ENCODE data around the gene GAL.

The GAL gene

DNA sequence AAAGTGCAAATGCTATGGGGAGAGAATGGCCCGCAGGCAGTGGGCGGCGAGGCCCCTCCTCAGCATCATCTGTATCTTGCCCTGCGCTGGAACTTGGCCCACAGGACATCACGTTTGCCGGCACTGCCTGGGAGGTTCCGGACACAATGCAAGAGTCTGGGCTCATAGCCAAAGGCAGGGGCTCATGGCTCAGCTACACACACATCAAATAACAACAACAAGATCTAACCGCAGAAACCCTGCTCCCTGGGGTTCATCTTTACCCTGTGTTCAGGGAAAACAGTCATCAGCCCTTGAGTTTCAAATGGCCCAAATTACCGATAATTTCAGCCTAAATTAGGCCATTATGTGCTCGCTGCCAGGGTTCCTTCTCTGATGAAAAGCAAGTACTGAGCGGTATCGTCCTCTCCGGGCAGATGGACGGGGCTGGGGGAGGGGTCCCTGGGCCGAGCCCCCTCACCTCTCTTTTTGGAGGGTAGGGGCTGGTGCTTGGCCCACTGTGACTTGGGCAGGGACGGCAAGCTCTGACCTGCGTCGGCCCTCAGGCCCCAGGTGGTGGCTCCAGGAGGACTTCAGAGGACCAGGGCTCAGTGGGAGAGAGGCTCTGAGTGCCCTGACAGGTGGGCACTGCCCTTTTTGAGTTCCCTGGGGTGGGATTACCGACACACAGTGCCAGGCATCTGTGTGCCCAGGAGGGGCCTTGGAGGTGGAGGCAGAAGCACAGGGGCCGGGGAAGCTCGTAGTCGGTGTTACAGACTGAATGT lies 25.0 kb upstream of the GAL start:
- DNase-seq = peak; percentile 98

GRCh38 chr11:68660066-68660810 lies 24.1 kb upstream of the GAL start:
- DNase-seq = no peak

- no peak for DNase-seq
Measured at GRCh38 chr11:68661014-68661413, 23.3 kb upstream of the GAL start.

GRCh38 chr11:68661697-68662603 lies 22.4 kb upstream of the GAL start:
- no peak for DNase-seq

- DNase-seq = no peak
Measured at GRCh38 chr11:68663482-68664010, 20.8 kb upstream of the GAL start.

GRCh38 chr11:68664141-68664540 lies 20.2 kb upstream of the GAL start:
- no peak for DNase-seq

GRCh38 chr11:68664906-68665305 lies 19.4 kb upstream of the GAL start:
- no peak for DNase-seq

- DNase-seq = no peak
Measured at GRCh38 chr11:68665436-68665835, 18.9 kb upstream of the GAL start.

GRCh38 chr11:68666849-68667248 lies 17.5 kb upstream of the GAL start:
- DNase-seq = no peak

DNA sequence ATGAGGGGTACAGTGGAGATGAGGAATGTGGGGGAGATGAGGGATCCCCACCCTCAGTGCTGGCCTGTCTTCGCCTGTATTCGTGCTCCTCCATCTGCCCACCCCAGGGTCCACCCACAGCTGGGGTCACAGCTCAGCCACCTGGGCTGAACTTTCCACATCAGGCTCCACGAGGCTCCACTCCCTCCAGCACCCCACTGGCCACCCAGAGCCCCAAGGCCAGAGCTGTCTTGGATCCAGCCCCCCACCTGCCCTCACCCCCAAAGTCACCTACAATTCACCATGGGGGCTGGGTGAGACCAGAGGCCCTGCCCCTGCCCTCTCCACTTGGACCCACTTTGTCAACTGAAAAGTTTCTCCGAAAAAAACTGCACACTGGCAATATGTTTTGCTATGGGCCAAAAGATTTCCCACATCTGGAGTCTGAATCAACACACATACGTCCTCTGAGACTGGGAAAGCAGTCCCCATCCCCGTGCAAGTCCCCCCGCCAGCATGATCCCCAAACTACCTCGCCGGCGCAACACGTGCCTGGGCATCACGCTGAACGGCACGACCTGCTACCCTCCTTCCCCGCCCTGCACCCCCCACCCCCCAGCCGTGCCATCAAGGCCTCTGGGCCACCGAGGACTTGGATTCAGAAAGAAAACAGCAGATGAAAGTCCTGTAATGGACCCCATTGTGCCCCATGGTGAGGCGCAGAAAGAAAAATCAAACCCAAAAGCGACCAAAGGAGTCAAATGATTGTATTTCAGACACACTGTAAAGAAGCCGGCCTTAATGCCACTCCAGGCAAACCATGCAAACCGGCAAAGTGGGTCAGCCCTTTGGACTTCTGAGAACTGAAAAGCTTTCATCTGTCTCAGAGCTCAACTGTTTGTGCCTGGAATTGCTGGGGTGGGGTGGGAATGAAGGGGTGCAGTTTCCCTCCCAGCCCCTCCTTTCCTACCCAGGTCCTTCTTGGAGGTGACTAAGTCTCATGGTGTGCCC lies 16.5 kb upstream of the GAL start:
- DNase-seq = no peak

DNA sequence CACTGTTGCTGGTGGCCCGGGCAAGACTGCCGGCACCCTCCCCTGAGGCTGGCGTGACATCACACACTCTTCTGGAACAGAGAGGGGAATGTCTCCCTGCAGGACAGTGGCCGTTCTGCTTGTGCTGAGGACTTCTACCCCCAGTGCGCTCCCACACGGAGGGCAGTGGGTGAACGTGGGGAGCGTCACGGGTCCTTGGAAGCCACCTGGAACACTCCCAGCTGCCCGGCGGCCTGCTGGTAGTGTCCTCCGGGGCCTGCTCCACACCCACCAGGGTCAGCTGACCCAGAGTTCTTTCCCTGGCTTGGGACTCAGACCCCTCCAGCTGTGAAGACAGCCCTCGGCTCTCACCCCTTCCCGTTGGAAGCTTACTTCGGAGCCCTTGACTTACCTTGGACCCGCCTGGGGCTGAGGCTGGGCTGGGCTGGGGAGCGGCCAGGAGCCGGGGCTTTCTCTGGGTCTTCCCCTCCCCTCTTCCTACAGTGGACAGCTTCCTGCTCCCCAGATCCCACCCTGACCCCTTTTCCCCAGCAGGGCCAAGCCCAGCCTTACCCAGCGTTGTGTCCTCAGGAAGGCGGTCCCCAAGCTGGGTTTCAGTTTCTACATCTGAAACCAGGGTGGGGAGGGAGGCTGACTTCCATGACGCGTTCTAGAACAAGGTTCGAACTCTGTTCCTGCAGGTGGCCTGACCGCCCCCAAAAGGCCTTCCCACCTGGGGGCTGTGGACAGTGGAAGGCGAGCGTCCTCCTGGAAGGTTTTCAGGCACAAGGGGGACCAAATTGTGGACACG lies 14.8 kb upstream of the GAL start:
- no peak for DNase-seq

- no peak for DNase-seq
Measured at GRCh38 chr11:68670208-68670992, 13.9 kb upstream of the GAL start.

GRCh38 chr11:68673306-68673945 lies 10.9 kb upstream of the GAL start:
- no peak for DNase-seq

DNA sequence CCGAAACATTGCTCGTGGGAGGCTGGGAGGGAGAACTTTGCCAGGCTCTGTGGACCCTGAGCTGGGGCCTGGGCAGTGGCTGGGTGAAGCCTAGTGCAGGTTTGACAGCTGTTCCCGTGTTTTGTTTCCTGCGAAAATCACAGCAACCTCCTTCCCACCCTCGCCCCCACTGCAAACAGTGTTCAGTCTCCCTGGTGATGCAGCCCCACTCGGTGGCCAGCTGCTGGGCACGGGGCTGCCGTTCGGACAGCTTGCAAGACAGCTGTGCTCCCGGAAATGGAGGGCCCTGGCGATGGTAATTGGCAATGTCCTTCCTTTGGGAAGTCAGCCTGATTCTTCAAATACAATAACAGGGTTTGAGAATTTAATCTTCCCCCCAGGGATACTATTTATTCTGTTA lies 10.4 kb upstream of the GAL start:
- no peak for DNase-seq

DNA sequence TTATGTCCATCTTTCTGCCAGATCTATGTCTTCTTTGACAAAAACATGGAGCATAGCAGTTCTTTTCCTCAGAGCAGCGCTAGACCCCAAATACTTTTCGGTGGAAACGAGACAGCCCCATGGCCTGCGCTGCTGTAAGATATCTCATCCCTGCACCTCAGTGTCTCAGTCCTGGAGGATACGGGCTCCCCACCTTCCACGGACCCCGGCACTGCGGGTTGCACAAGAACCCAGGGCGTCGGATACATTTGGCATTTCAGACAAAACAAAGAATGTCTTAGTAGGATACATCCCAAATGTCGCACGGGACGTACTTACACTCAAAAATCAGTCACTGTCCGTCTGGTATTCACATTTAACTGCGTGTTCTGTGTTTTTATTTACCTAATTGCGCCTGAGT lies 9.9 kb upstream of the GAL start:
- DNase-seq = no peak

- DNase-seq = no peak
Measured at GRCh38 chr11:68677432-68677831, 6.9 kb upstream of the GAL start.

GRCh38 chr11:68678031-68678441 lies 6.3 kb upstream of the GAL start:
- DNase-seq = no peak

DNA sequence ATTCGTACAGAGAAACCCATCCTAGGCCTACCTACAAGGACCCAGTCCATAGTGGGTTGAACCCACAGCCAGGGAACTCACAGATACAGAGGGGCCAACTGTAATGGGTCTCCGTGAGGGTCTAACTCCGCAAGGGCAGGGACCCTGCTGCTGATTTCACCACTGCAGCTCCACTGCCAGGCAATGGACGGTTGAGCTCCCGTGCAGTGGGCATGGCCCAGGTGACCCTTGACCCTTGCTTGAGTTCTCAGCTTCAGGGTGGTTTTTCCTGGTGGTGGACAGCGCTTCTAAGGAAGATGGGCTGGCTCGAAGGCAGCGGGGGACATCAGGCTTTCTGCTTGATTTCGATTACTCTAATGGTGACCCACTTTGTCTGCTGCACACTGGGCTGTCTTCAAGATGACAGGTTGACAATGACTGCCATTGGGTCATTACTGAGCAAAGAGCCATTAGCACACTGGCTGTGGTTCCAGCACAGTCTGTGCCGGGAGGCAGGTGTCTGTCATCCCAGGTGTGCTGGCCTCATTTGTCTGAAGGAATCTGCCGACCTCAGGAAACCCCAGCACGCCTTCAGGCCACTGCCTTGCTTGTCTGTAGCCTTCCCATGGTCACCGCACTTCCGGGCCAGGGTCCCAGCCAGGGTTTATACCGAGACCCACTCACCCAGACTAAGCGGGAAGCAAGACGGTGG lies 3.7 kb upstream of the GAL start:
- DNase-seq = no peak

DNA sequence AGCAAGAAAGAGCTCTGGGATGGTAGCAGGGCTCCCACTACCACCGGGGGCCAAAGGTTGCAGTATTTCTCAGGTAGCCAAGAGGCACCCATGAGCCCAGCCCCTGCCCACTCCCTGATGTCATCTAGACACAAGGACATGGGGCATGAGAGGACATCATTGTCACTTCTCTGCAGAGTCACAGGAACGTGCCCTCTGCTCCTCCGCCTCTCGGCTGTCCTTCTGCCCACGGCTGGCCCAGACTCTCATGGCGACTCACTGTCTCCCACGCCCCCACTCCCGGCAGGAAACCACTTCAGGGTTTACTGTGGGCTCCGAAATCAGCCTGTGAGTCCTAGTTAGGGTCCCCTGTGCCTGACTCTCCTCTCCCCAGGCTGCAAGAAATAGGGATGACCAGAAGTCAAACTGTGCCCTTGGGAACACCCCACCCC lies 1.8 kb upstream of the GAL start:
- no peak for DNase-seq
